Stomach (tissue), 4 donors: ENCODE results near the gene MET.

ENCODE experiments used
- EP300 ChIP-seq: sonication (generic); formaldehyde crosslinking; IDR thresholded peaks from one replicate; pipeline ENCODE4 v1.6.1; 2017; ENCODE audit warnings: antibody characterized with exemption
- POLR2A ChIP-seq, 4 donors: fragments of 450-650 bp; IDR thresholded peaks; one replicate each; pipeline ENCODE4 v1.6.1; 2016; ENCODE audit warnings: antibody characterized with exemption in 4 of 4, control low read depth in 2 of 4, mild to moderate bottlenecking in 1 of 4, moderate library complexity in 1 of 4
- TF ChIP-seq, protein P1 (sequence below), 7 experiments: fragments of 450-650 bp in 4 of 7; fragments of 200-600 bp in 3 of 7; sonication (generic) in 3 of 7; IDR thresholded peaks; one replicate each; pipeline ENCODE4 v1.5.1; 2016 to 2019; ENCODE audit warnings: antibody characterized with exemption in 7 of 7, control low read depth in 2 of 7, mild to moderate bottlenecking in 1 of 7

DNA sequence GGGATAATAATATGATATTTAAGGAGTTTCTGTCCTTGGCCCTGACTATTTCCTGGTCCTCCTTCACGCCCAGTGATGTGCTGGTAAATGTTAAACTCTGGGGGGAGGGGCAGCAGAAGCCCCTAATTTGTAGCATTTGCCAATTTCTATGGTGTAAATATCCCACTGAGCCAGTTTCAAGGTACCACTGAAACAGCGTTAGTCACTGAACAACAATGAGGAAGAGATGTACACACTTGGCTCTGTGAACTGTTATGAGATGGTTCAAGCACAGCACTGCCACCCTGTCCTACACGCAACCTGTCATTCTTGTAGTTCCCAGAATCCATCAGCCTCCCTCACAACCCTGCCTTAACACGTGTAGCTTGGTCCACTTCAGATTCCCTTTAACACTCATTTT is 39.8 kb downstream of the MET start:
- TF ChIP-seq, protein P1, sequence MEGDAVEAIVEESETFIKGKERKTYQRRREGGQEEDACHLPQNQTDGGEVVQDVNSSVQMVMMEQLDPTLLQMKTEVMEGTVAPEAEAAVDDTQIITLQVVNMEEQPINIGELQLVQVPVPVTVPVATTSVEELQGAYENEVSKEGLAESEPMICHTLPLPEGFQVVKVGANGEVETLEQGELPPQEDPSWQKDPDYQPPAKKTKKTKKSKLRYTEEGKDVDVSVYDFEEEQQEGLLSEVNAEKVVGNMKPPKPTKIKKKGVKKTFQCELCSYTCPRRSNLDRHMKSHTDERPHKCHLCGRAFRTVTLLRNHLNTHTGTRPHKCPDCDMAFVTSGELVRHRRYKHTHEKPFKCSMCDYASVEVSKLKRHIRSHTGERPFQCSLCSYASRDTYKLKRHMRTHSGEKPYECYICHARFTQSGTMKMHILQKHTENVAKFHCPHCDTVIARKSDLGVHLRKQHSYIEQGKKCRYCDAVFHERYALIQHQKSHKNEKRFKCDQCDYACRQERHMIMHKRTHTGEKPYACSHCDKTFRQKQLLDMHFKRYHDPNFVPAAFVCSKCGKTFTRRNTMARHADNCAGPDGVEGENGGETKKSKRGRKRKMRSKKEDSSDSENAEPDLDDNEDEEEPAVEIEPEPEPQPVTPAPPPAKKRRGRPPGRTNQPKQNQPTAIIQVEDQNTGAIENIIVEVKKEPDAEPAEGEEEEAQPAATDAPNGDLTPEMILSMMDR (IDR thresholded peaks at IDR 0.05): no peak
- TF ChIP-seq POLR2A (IDR thresholded peaks at IDR 0.05) (no peak), EP300 (no peak)
